ENCODE measurements around the gene MARF1. TPM values are rescaled to one million over a fixed set of nuclear protein-coding genes. Genes with fewer than 3 reads are reported as not detected.
A peak's percentile ranks its signal among the peaks of the same experiment; 100 is the strongest.

MARF1 gene
- total RNA-seq, 2 experiments from 2014 or later = 156 to 157 TPM

GRCh38 chr16:15690296-15690695 lies 47.3 kb upstream of the MARF1 start:
- ChIA-PET CTCF (interaction anchor here (0.6 kb wide), 1 partner anchor 28 kb away, joined by 6 read pairs; no protein-coding TSS in a partner anchor), POLR2A (no interaction called here)
- intact Hi-C loops (cut with DNase I, micrococcal nuclease) = no loop called here
- H3K27ac ChIP-seq (ENCODE audit: low read depth in 1 of 2, low read length in 2 of 2) = no peak overlapping the region
- ATAC-seq (ENCODE audit: poor library complexity) (no peak), DNase-seq (no peak)
- no peaks in the 10 kb centered on the region for H3K4me1 ChIP-seq (ENCODE audit: insufficient read depth, low read length)
- Mint-ChIP-seq H3K4me1 (ENCODE audit: low read depth) (no peaks in the 10 kb centered on the region), H3K27ac (no peak overlapping the region), H3K36me3 (ENCODE audit: low read depth) (peaks cover 94% of the 10 kb centered on the region), H3K9me3 (no peaks in the 10 kb centered on the region), H3K27me3 (no peaks in the 10 kb centered on the region), H3K4me3 (no peak overlapping the region)
- H3K27me3 ChIP-seq (ENCODE audit: control insufficient read depth in 1 of 2, insufficient read depth in 2 of 2, low read length in 2 of 2) = no peaks in the 10 kb centered on the region
- TF ChIP-seq CTCF (IDR thresholded peaks at IDR 0.05) = no peak
- H3K9me3 ChIP-seq (ENCODE audit: control insufficient read depth in 1 of 2, insufficient read depth in 1 of 2, low read length in 2 of 2) = no peaks in the 10 kb centered on the region
- peaks cover 95% of the 10 kb centered on the region for H3K36me3 ChIP-seq (ENCODE audit: insufficient read depth, low read length)
- H3K4me3 ChIP-seq (ENCODE audit: low read length) = no peak overlapping the region

DNA sequence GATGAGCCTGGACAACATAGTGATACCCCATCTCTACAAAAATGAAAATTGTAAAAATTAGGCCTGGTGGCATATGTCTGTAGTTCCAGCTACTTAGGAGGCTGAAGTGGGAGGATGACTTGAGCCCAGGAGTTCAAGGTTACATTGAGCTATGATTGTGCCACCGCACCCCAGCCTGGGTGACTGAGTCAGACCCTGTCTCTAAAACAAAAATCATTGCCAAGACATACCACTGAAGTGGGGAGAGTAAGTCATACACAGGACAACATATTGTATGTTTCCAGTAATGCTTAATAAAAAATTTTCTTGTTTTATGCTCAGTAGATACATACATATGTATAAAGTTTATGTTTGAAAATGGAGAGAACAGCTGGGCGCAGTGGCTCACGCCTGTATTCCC lies 46.3 kb upstream of the MARF1 start:
- Histone ChIP-seq H3K27me3 (ENCODE audit: control insufficient read depth in 1 of 2, insufficient read depth in 2 of 2, low read length in 2 of 2) (no peaks in the 10 kb centered on the region), H3K4me3 (ENCODE audit: low read length) (no peak overlapping the region), H3K27ac (ENCODE audit: low read depth in 1 of 2, low read length in 2 of 2) (no peak overlapping the region), H3K36me3 (ENCODE audit: insufficient read depth, low read length) (peaks cover 95% of the 10 kb centered on the region), H3K9me3 (ENCODE audit: control insufficient read depth in 1 of 2, insufficient read depth in 1 of 2, low read length in 2 of 2) (no peaks in the 10 kb centered on the region), H3K4me1 (ENCODE audit: insufficient read depth, low read length) (no peaks in the 10 kb centered on the region)
- intact Hi-C loops (cut with DNase I, micrococcal nuclease) = no loop called here
- TF ChIP-seq CTCF (IDR thresholded peaks at IDR 0.05) = no peak
- H3K4me3 Mint-ChIP-seq = no peak overlapping the region
- ATAC-seq (ENCODE audit: poor library complexity) (no peak), DNase-seq (no peak)
- H3K36me3 Mint-ChIP-seq (ENCODE audit: low read depth) = peaks cover 93% of the 10 kb centered on the region
- peak overlapping the region; percentile 32 for H3K27ac Mint-ChIP-seq
- H3K4me1 Mint-ChIP-seq (ENCODE audit: low read depth) = no peaks in the 10 kb centered on the region
- POLR2A ChIA-PET = interaction anchor here (0.6 to 1.6 kb wide), 2 partner anchors 99 to 202 kb away, joined by 3 read pairs; no protein-coding TSS in a partner anchor
- no peaks in the 10 kb centered on the region for H3K27me3 Mint-ChIP-seq
- CTCF ChIA-PET = no interaction called here
- H3K9me3 Mint-ChIP-seq = no peaks in the 10 kb centered on the region

DNA sequence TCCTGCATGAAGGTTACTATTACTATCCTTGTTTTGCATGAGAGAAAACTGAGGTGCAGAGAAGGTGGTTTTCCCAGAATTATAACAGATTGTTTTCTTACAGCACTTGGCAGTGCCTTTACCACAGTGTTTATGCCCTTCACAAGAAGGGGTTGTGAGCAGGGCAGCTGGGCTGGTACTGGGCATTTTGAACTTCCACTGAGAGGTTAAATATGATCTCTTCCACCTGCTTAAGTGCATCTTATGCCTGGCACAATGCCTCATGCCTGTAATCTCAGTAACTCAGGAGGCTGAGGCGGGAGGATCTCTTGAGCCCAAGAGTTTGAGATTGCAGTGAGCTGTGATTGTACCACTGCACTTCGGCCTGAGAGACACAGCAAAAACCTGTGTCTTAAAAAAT lies 43.3 kb upstream of the MARF1 start:
- POLR2A ChIA-PET = interaction anchor here (1.1 kb wide), 1 partner anchor 20 kb away, joined by 3 read pairs; no protein-coding TSS in a partner anchor
- Histone ChIP-seq H3K27ac (ENCODE audit: low read depth in 1 of 2, low read length in 2 of 2) (no peak overlapping the region), H3K27me3 (ENCODE audit: control insufficient read depth in 1 of 2, insufficient read depth in 2 of 2, low read length in 2 of 2) (no peaks in the 10 kb centered on the region), H3K36me3 (ENCODE audit: insufficient read depth, low read length) (peaks cover 84% of the 10 kb centered on the region), H3K4me3 (ENCODE audit: low read length) (no peak overlapping the region), H3K9me3 (ENCODE audit: control insufficient read depth in 1 of 2, insufficient read depth in 1 of 2, low read length in 2 of 2) (no peaks in the 10 kb centered on the region), H3K4me1 (ENCODE audit: insufficient read depth, low read length) (no peaks in the 10 kb centered on the region)
- Mint-ChIP-seq H3K9me3 (no peaks in the 10 kb centered on the region), H3K4me3 (no peak overlapping the region), H3K27ac (no peak overlapping the region), H3K4me1 (ENCODE audit: low read depth) (peaks cover 6% of the 10 kb centered on the region), H3K36me3 (ENCODE audit: low read depth) (peaks cover 86% of the 10 kb centered on the region), H3K27me3 (no peaks in the 10 kb centered on the region)
- TF ChIP-seq CTCF (IDR thresholded peaks at IDR 0.05) = no peak
- CTCF ChIA-PET = no interaction called here
- ATAC-seq (ENCODE audit: poor library complexity) = no peak
- no peak for DNase-seq
- intact Hi-C loops (cut with DNase I, micrococcal nuclease) = no loop called here
